Duodenal mucosa (tissue), 2 donors: Measurements from ENCODE around the gene RANBP9.

Experiments used
- H3K27ac ChIP-seq: one replicate; pipeline ENCODE4 v1.7.0; 2013; ENCODE audit warnings: low read depth, low read length
- H3K27me3 ChIP-seq, 2 donors: one replicate each; pipeline ENCODE4 v1.7.0; 2013; ENCODE audit warnings: low read length in 2 of 2, control low read depth in 1 of 2; ENCODE audit not compliant: insufficient read depth in 2 of 2, control insufficient read depth in 1 of 2
- H3K36me3 ChIP-seq, 2 donors: one replicate each; pipeline ENCODE4 v1.7.0; 2013; ENCODE audit warnings: low read length in 2 of 2, control low read depth in 1 of 2; ENCODE audit not compliant: insufficient read depth in 2 of 2, control insufficient read depth in 1 of 2
- H3K4me1 ChIP-seq, 2 donors: one replicate each; pipeline ENCODE4 v1.7.0; 2013; ENCODE audit warnings: low read length in 2 of 2, control low read depth in 1 of 2; ENCODE audit not compliant: insufficient read depth in 2 of 2, control insufficient read depth in 1 of 2
- H3K4me3 ChIP-seq, 2 donors: one replicate each; pipeline ENCODE4 v1.7.0; 2013; ENCODE audit warnings: low read length in 2 of 2, low read depth in 1 of 2
- H3K9ac ChIP-seq, 2 donors: one replicate each; pipeline ENCODE4 v1.7.0; 2013; ENCODE audit warnings: low read length in 2 of 2, low read depth in 1 of 2
- H3K9me3 ChIP-seq, 2 donors: one replicate each; pipeline ENCODE4 v1.7.0; 2013; ENCODE audit warnings: low read length in 2 of 2, control low read depth in 1 of 2; ENCODE audit not compliant: control insufficient read depth in 1 of 2

Gene RANBP9

GRCh38 chr6:13730704-13731103, 19.1 kb upstream of the RANBP9 start:
- no peaks in the 10 kb centered on the region for H3K9me3 ChIP-seq
- H3K9ac ChIP-seq = no peak overlapping the region
- no peak overlapping the region for H3K4me3 ChIP-seq
- no peaks in the 10 kb centered on the region for H3K4me1 ChIP-seq
- no peaks in the 10 kb centered on the region for H3K36me3 ChIP-seq
- no peak overlapping the region for H3K27ac ChIP-seq
- peaks cover 0 to 3% of the 10 kb centered on the region in 2 donors for H3K27me3 ChIP-seq

GRCh38 chr6:13729891-13730290, 18.3 kb upstream of the RANBP9 start:
- H3K4me1 ChIP-seq = no peaks in the 10 kb centered on the region
- no peak overlapping the region for H3K27ac ChIP-seq
- no peaks in the 10 kb centered on the region for H3K9me3 ChIP-seq
- H3K4me3 ChIP-seq = no peak overlapping the region
- no peaks in the 10 kb centered on the region for H3K36me3 ChIP-seq
- peaks cover 0 to 3% of the 10 kb centered on the region in 2 donors for H3K27me3 ChIP-seq
- H3K9ac ChIP-seq = no peak overlapping the region

GRCh38 chr6:13725570-13725969, 13.9 kb upstream of the RANBP9 start:
- H3K4me3 ChIP-seq = no peak overlapping the region
- no peaks in the 10 kb centered on the region for H3K36me3 ChIP-seq
- H3K9me3 ChIP-seq = no peaks in the 10 kb centered on the region
- no peaks in the 10 kb centered on the region for H3K27me3 ChIP-seq
- no peak overlapping the region for H3K9ac ChIP-seq
- H3K27ac ChIP-seq = no peak overlapping the region
- no peaks in the 10 kb centered on the region for H3K4me1 ChIP-seq

GRCh38 chr6:13725052-13725451, 13.4 kb upstream of the RANBP9 start:
- Histone ChIP-seq H3K27me3 (no peaks in the 10 kb centered on the region), H3K27ac (no peak overlapping the region), H3K4me1 (no peaks in the 10 kb centered on the region), H3K4me3 (no peak overlapping the region), H3K9me3 (no peaks in the 10 kb centered on the region), H3K9ac (no peak overlapping the region), H3K36me3 (no peaks in the 10 kb centered on the region)

- Histone ChIP-seq H3K4me1 (no peaks in the 10 kb centered on the region), H3K27ac (no peak overlapping the region), H3K4me3 (no peak overlapping the region)
These were observed 12.5 kb upstream of the RANBP9 start for GRCh38 chr6:13724182-13724581.

GRCh38 chr6:13722880-13723279, 11.2 kb upstream of the RANBP9 start:
- H3K4me1 ChIP-seq = no peaks in the 10 kb centered on the region
- no peaks in the 10 kb centered on the region for H3K9me3 ChIP-seq
- no peaks in the 10 kb centered on the region for H3K36me3 ChIP-seq
- H3K4me3 ChIP-seq = no peak overlapping the region
- no peaks in the 10 kb centered on the region for H3K27me3 ChIP-seq
- no peak overlapping the region for H3K27ac ChIP-seq
- H3K9ac ChIP-seq = no peak overlapping the region

More at GRCh38 chr6:13724182-13724581, 12.5 kb upstream of the RANBP9 start:
- no peaks in the 10 kb centered on the region for H3K36me3 ChIP-seq
- no peak overlapping the region for H3K9ac ChIP-seq
- H3K27me3 ChIP-seq = no peaks in the 10 kb centered on the region
- H3K9me3 ChIP-seq = no peaks in the 10 kb centered on the region

- Histone ChIP-seq H3K27ac (no peak overlapping the region), H3K36me3 (no peaks in the 10 kb centered on the region), H3K9me3 (no peaks in the 10 kb centered on the region), H3K4me3 (no peak overlapping the region), H3K4me1 (peaks cover 0 to under 1% of the 10 kb centered on the region in 2 donors), H3K9ac (no peak overlapping the region), H3K27me3 (no peaks in the 10 kb centered on the region)
These were observed 6.5 kb upstream of the RANBP9 start for GRCh38 chr6:13718123-13718458.

- no peaks in the 10 kb centered on the region for H3K36me3 ChIP-seq
- H3K27me3 ChIP-seq = no peaks in the 10 kb centered on the region
- no peak overlapping the region for H3K27ac ChIP-seq
- peaks cover 4 to 9% of the 10 kb centered on the region in 2 donors for H3K4me1 ChIP-seq
- H3K9ac ChIP-seq = no peak overlapping the region
- no peaks in the 10 kb centered on the region for H3K9me3 ChIP-seq
- H3K4me3 ChIP-seq = no peak overlapping the region
These were observed 5.3 kb upstream of the RANBP9 start for GRCh38 chr6:13716955-13717295.

- H3K9ac ChIP-seq = no peak overlapping the region
- no peak overlapping the region for H3K4me3 ChIP-seq
- H3K4me1 ChIP-seq = peaks cover 4 to 9% of the 10 kb centered on the region in 2 donors
- H3K9me3 ChIP-seq = no peaks in the 10 kb centered on the region
- H3K27ac ChIP-seq = no peak overlapping the region
- H3K27me3 ChIP-seq = no peaks in the 10 kb centered on the region
- no peaks in the 10 kb centered on the region for H3K36me3 ChIP-seq
These were observed 4.8 kb upstream of the RANBP9 start for GRCh38 chr6:13716225-13716954.

GRCh38 chr6:13715444-13715883, 3.8 kb upstream of the RANBP9 start:
- H3K9me3 ChIP-seq = no peaks in the 10 kb centered on the region
- H3K9ac ChIP-seq = no peak overlapping the region
- H3K4me1 ChIP-seq = peaks cover 4 to 9% of the 10 kb centered on the region in 2 donors
- H3K4me3 ChIP-seq = no peak overlapping the region
- no peak overlapping the region for H3K27ac ChIP-seq
- H3K27me3 ChIP-seq = no peaks in the 10 kb centered on the region
- no peaks in the 10 kb centered on the region for H3K36me3 ChIP-seq

- Histone ChIP-seq H3K4me1 (peaks cover 16 to 28% of the 10 kb centered on the region in 2 donors), H3K4me3 (peak overlapping the region; percentile 81 to 87), H3K36me3 (no peaks in the 10 kb centered on the region), H3K27ac (peak overlapping the region; percentile 76), H3K27me3 (no peaks in the 10 kb centered on the region), H3K9me3 (no peaks in the 10 kb centered on the region), H3K9ac (peak overlapping the region; percentile 78 to 81)
These were observed 914 bp upstream of the RANBP9 start for GRCh38 chr6:13712599-13712898.
